ENCODE data around the gene RAPGEF4. TPM values are rescaled to one million over a fixed set of nuclear protein-coding genes. Genes with fewer than 3 reads are reported as not detected.

The RAPGEF4 gene
- total and polyA plus RNA-seq, 9 of the 15 experiments (the other 6 are each of a cell fraction or from before 2014, with no cell fraction given) = 0.04 to 0.33 (median 0.13) TPM; not detected in 6

DNA sequence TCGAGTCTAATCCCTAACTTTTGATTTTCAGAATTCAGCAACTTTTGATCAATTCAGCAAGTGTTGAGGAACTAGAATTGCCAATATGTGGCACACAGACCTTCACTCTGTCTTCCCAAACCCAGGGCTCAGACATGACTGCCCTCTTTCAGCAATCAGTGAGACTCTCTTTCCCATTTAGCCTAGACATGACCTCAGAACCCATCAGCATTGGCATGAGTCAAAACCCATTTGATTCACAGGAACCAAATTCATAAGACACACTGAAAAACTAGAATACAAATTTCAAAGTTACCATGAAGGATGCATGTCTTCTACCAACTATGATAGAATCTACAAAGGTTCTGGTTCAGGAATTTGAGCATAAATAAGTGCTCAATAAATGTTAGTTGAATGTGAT lies 226.4 kb downstream of the RAPGEF4 start:
- Histone ChIP-seq H3K79me2 (ENCODE audit: control insufficient read depth, insufficient read depth, low read length) (no peaks in the 10 kb centered on the region), H3K9me3 (replicated peaks; ENCODE audit: control insufficient read depth, insufficient read depth, low read depth, low read length) (no peaks in the 10 kb centered on the region), H3K27me3 (ENCODE audit: control insufficient read depth in 2 of 2, insufficient read depth in 2 of 2, low read length in 2 of 2) (peaks cover 12 to 14% of the 10 kb centered on the region in 2 experiments), H3K4me2 (ENCODE audit: insufficient read depth, low read length) (no peak overlapping the region), H4K20me1 (replicated peaks; ENCODE audit: control insufficient read depth, insufficient read depth, low read length) (no peaks in the 10 kb centered on the region), H3K4me3 (no peak overlapping the region), H3K4me1 (replicated peaks in 1 of 2; ENCODE audit: control insufficient read depth in 2 of 2, insufficient read depth in 2 of 2, low read length in 2 of 2) (no peaks in the 10 kb centered on the region), H3K27ac (ENCODE audit: extremely low read depth, low read depth, low read length) (no peak overlapping the region), H3K36me3 (ENCODE audit: control insufficient read depth, insufficient read depth, low read length) (no peaks in the 10 kb centered on the region), H2AFZ (ENCODE audit: low read depth, low read length) (no peak overlapping the region), H3K9ac (ENCODE audit: insufficient read depth in 1 of 2, low read depth in 2 of 2, low read length in 2 of 2) (no peak overlapping the region), H3K9me1 (ENCODE audit: control insufficient read depth, insufficient read depth, low read length) (no peaks in the 10 kb centered on the region)
- ATAC-seq (no peak), FAIRE-seq (no peak), DNase-seq (ENCODE audit: extremely low read depth in 1 of 4, low spot score in 3 of 4) (no peak)
- TF ChIP-seq U2AF1 (optimal IDR thresholded peaks at IDR 0.05; ENCODE audit: low read depth, low read length) (no peak), ZNF134 (CRISPR knock-in tag; conservative IDR thresholded peaks at IDR 0.05) (no peak), HNRNPLL (IDR thresholded peaks at IDR 0.05; ENCODE audit: low read depth, low read length, poor library complexity, severe bottlenecking) (no peak), RAD51 (IDR thresholded peaks at IDR 0.05; ENCODE audit: borderline replicate concordance, low read depth) (no peak), HMBOX1 (IDR thresholded peaks at IDR 0.05) (no peak), KHSRP (IDR thresholded peaks at IDR 0.05) (no peak), ZKSCAN8 (CRISPR knock-in tag; IDR thresholded peaks at IDR 0.05) (no peak), EWSR1 (IDR thresholded peaks at IDR 0.05; ENCODE audit: borderline replicate concordance, low read depth, partially characterized antibody) (no peak), ASH1L (IDR thresholded peaks at IDR 0.05; ENCODE audit: borderline replicate concordance, low read depth, partially characterized antibody) (no peak), CREB5 (CRISPR knock-in tag; IDR thresholded peaks at IDR 0.05) (no peak), ELF4 (CRISPR knock-in tag; IDR thresholded peaks at IDR 0.05) (no peak), CAMTA2 (CRISPR knock-in tag; conservative IDR thresholded peaks at IDR 0.05) (no peak)
- TF ChIP-seq, protein P1, sequence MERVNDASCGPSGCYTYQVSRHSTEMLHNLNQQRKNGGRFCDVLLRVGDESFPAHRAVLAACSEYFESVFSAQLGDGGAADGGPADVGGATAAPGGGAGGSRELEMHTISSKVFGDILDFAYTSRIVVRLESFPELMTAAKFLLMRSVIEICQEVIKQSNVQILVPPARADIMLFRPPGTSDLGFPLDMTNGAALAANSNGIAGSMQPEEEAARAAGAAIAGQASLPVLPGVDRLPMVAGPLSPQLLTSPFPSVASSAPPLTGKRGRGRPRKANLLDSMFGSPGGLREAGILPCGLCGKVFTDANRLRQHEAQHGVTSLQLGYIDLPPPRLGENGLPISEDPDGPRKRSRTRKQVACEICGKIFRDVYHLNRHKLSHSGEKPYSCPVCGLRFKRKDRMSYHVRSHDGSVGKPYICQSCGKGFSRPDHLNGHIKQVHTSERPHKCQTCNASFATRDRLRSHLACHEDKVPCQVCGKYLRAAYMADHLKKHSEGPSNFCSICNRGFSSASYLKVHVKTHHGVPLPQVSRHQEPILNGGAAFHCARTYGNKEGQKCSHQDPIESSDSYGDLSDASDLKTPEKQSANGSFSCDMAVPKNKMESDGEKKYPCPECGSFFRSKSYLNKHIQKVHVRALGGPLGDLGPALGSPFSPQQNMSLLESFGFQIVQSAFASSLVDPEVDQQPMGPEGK (CRISPR knock-in tag; IDR thresholded peaks at IDR 0.05; ENCODE audit: borderline replicate concordance) = no peak
- TF ChIP-seq, protein P2, sequence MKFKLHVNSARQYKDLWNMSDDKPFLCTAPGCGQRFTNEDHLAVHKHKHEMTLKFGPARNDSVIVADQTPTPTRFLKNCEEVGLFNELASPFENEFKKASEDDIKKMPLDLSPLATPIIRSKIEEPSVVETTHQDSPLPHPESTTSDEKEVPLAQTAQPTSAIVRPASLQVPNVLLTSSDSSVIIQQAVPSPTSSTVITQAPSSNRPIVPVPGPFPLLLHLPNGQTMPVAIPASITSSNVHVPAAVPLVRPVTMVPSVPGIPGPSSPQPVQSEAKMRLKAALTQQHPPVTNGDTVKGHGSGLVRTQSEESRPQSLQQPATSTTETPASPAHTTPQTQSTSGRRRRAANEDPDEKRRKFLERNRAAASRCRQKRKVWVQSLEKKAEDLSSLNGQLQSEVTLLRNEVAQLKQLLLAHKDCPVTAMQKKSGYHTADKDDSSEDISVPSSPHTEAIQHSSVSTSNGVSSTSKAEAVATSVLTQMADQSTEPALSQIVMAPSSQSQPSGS (CRISPR knock-in tag; IDR thresholded peaks at IDR 0.05) = no peak
- BruUV-seq (replicated peaks) = no TSS peak
- intact Hi-C loops (cut with micrococcal nuclease) = no loop called here
- ChIA-PET POLR2A (no interaction called here), CTCF (ENCODE audit: low intra/inter-chr PET ratio) (no interaction called here)
- WGBS (ENCODE audit: insufficient coverage, low coverage, missing lambda C conversion rate) = 0% methylated on average over 1 of the region's 1 CpG
- in situ Hi-C loops (cut with MboI) = no loop called here

All from K562 (cell line).